ENCODE measurements around the gene CDC25B. TPM values are rescaled to one million over a fixed set of nuclear protein-coding genes. Genes with fewer than 3 reads are reported as not detected.

CDC25B gene
- total and polyA plus RNA-seq, 2 of the 8 experiments (the other 6 are each of a cell fraction or from before 2014, with no cell fraction given), result 21.7 to 31.2 TPM

DNA sequence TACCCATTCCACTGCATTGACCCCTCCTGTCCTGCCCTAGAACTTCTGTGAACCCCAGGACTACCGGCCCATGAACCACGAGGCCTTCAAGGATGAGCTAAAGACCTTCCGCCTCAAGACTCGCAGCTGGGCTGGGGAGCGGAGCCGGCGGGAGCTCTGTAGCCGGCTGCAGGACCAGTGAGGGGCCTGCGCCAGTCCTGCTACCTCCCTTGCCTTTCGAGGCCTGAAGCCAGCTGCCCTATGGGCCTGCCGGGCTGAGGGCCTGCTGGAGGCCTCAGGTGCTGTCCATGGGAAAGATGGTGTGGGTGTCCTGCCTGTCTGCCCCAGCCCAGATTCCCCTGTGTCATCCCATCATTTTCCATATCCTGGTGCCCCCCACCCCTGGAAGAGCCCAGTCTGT is 8.7 kb downstream of the CDC25B start (continued):
- TF ChIP-seq RXRA (IDR thresholded peaks at IDR 0.05; ENCODE audit: insufficient read depth, low read depth, low read length) (no peak), PHF8 (conservative IDR thresholded peaks at IDR 0.05; ENCODE audit: low read depth, low read length) (no peak), SP1 (IDR thresholded peaks at IDR 0.05; ENCODE audit: low read depth, low read length) (no peak), CBX8 (IDR thresholded peaks at IDR 0.05; ENCODE audit: borderline replicate concordance, low read depth, low read length) (no peak), KDM1A (IDR thresholded peaks at IDR 0.05; ENCODE audit: borderline replicate concordance, low read length) (no peak)

All from H1 (cell line).